H1 (cell line): Measurements from ENCODE around the gene LARGE2. TPM values are rescaled to one million over a fixed set of nuclear protein-coding genes. Genes with fewer than 3 reads are reported as not detected.

ENCODE experiments used
- CTCF ChIA-PET: fragments of 300-600 bp; sonication (Branson Sonifier 250); formaldehyde crosslinking; loops from one replicate; lab custom pipeline; 2021; ENCODE audit not compliant: partially characterized antibody; lab: Charles Lee
- POLR2A ChIA-PET: fragments of 300-600 bp; sonication (Branson Sonifier 250); formaldehyde crosslinking; loops from one replicate; lab custom pipeline; 2021; ENCODE audit warnings: inconsistent platforms; ENCODE audit not compliant: partially characterized antibody; lab: Charles Lee
- DNase-seq, 2 experiments: peaks; one replicate each; pipeline versions ENCODE4 v3.0.0 to v3.0.0-alpha.2; 2010 to 2022; ENCODE audit warnings: low spot score in 2 of 2, low read depth in 1 of 2, mixed read lengths in 1 of 2
- FAIRE-seq: peaks from 2 replicates; lab custom pipeline; 2011; peaks lifted over from hg19 to GRCh38; lab: Jason Lieb, UNC
- H2AFZ ChIP-seq: 2 replicates; pipeline ENCODE4 v1.8.1; 2012; ENCODE audit warnings: low read length, inconsistent platforms
- H2AK5ac ChIP-seq: 2 replicates; pipeline ENCODE4 v1.6.1; 2013; ENCODE audit warnings: low read depth, low read length
- H2BK120ac ChIP-seq: replicated peaks from 2 replicates; pipeline ENCODE3; 2013; ENCODE audit warnings: low read depth, low read length, inconsistent platforms
- H2BK12ac ChIP-seq: 2 replicates; pipeline ENCODE4 v1.6.1; 2013; ENCODE audit warnings: low read depth, low read length
- H2BK15ac ChIP-seq: 2 replicates; pipeline ENCODE4 v1.6.1; 2013; ENCODE audit warnings: low read length
- H2BK20ac ChIP-seq: 2 replicates; pipeline ENCODE4 v1.6.1; 2013; ENCODE audit warnings: low read length
- H2BK5ac ChIP-seq: 2 replicates; pipeline ENCODE4 v1.6.1; 2013; ENCODE audit warnings: low read depth, low read length
- H3K14ac ChIP-seq: 2 replicates; pipeline ENCODE4 v1.6.1; 2013; ENCODE audit warnings: inconsistent platforms; ENCODE audit not compliant: insufficient read length
- H3K18ac ChIP-seq: 2 replicates; pipeline ENCODE4 v1.6.1; 2013; ENCODE audit warnings: low read length; ENCODE audit errors: extremely low read depth
- H3K23ac ChIP-seq: 2 replicates; pipeline ENCODE4 v1.6.1; 2013; ENCODE audit warnings: inconsistent platforms; ENCODE audit not compliant: insufficient read length
- H3K23me2 ChIP-seq: 2 replicates; pipeline ENCODE4 v1.6.1; 2013; ENCODE audit warnings: low read depth, low read length
- H3K27ac ChIP-seq: 2 replicates; pipeline ENCODE4 v1.6.1; 2011; ENCODE audit warnings: low read depth, low read length, inconsistent platforms
- H3K27me3 ChIP-seq, 4 experiments: replicated peaks in 1 of 4; 1 replicate in 1 of 4; 2 replicates in 3 of 4; pipeline versions ENCODE4 v1.6.1 to v1.8.1; 2011 to 2013; ENCODE audit warnings: low read length in 3 of 4, mild to moderate bottlenecking in 3 of 4, inconsistent platforms in 2 of 4, mixed read lengths in 2 of 4, moderate library complexity in 1 of 4; ENCODE audit not compliant: control insufficient read depth in 3 of 4, insufficient read depth in 3 of 4; ENCODE audit errors: extremely low read depth in 1 of 4
- H3K36me3 ChIP-seq, 4 experiments: 2 replicates each; pipeline versions ENCODE4 v1.6.1 to v1.8.1; 2011 to 2013; ENCODE audit warnings: mild to moderate bottlenecking in 4 of 4, low read length in 3 of 4, moderate library complexity in 2 of 4, control low read depth in 1 of 4, inconsistent platforms in 1 of 4; ENCODE audit not compliant: insufficient read depth in 4 of 4, control insufficient read depth in 2 of 4
- H3K4ac ChIP-seq: replicated peaks from 2 replicates; pipeline ENCODE3; 2013; ENCODE audit warnings: low read length, low read depth, mixed read lengths, inconsistent platforms; ENCODE audit not compliant: insufficient read length
- H3K4me1 ChIP-seq, 4 experiments: replicated peaks in 1 of 4; 1 replicate in 1 of 4; 2 replicates in 3 of 4; pipeline versions ENCODE4 v1.6.1 to v1.8.1; 2011 to 2013; ENCODE audit warnings: low read length in 3 of 4, inconsistent platforms in 2 of 4, mixed read lengths in 1 of 4; ENCODE audit not compliant: insufficient read depth in 4 of 4, control insufficient read depth in 3 of 4
- H3K4me2 ChIP-seq, 2 experiments: 2 replicates each; pipeline versions ENCODE4 v1.6.1 to v1.8.1; 2011 to 2013; ENCODE audit warnings: low read depth in 2 of 2, low read length in 2 of 2, control low read depth in 1 of 2, inconsistent platforms in 1 of 2, mild to moderate bottlenecking in 1 of 2; ENCODE audit not compliant: insufficient read depth in 1 of 2
- H3K4me3 ChIP-seq, 4 experiments: fragments of 200-600, 300-600 bp in 1 of 4; sonication (generic), shearing (Covaris generic), sonication (Bioruptor Twin) in 1 of 4; 2 replicates each; pipeline versions ENCODE4 v1.5.1 to v1.8.1; 2011 to 2016; ENCODE audit warnings: low read length in 4 of 4, low read depth in 3 of 4, control low read depth in 2 of 4, inconsistent platforms in 2 of 4, mild to moderate bottlenecking in 2 of 4, mixed read lengths in 1 of 4, moderate library complexity in 1 of 4; ENCODE audit not compliant: insufficient read depth in 2 of 4; ENCODE audit errors: extremely low read depth in 1 of 4
- H3K56ac ChIP-seq: replicated peaks from 2 replicates; pipeline ENCODE3; 2013; ENCODE audit warnings: low read depth, mild to moderate bottlenecking, mixed read lengths, low read length, inconsistent platforms; ENCODE audit not compliant: insufficient read length
- H3K79me1 ChIP-seq: 2 replicates; pipeline ENCODE4 v1.6.1; 2013; ENCODE audit warnings: low read depth, low read length, control low read depth
- H3K79me2 ChIP-seq, 2 experiments: 2 replicates each; pipeline versions ENCODE4 v1.6.1 to v1.8.1; 2012 to 2013; ENCODE audit warnings: low read length in 2 of 2, mild to moderate bottlenecking in 2 of 2, inconsistent platforms in 1 of 2; ENCODE audit not compliant: insufficient read depth in 2 of 2, control insufficient read depth in 1 of 2
- H3K9ac ChIP-seq, 4 experiments: replicated peaks in 1 of 4; 1 replicate in 1 of 4; 2 replicates in 3 of 4; pipeline versions ENCODE4 v1.6.1 to v1.8.1; 2011 to 2013; ENCODE audit warnings: low read depth in 3 of 4, low read length in 3 of 4, control low read depth in 2 of 4, mild to moderate bottlenecking in 2 of 4, moderate library complexity in 2 of 4, inconsistent platforms in 1 of 4; ENCODE audit errors: extremely low read depth in 1 of 4
- H3K9me3 ChIP-seq, 2 experiments: 2 replicates each; pipeline versions ENCODE4 v1.6.1 to v1.8.1; 2012 to 2013; ENCODE audit warnings: mild to moderate bottlenecking in 2 of 2, moderate library complexity in 2 of 2, control low read depth in 1 of 2, inconsistent platforms in 1 of 2, low read depth in 1 of 2, low read length in 1 of 2, mixed read lengths in 1 of 2; ENCODE audit not compliant: insufficient read depth in 2 of 2
- H4K20me1 ChIP-seq, 2 experiments: replicated peaks in 1 of 2; 2 replicates each; pipeline versions ENCODE3 to v1.8.1; 2011 to 2013; ENCODE audit warnings: inconsistent platforms in 2 of 2, low read length in 2 of 2, mild to moderate bottlenecking in 1 of 2; ENCODE audit not compliant: insufficient read depth in 2 of 2, control insufficient read depth in 1 of 2
- H4K5ac ChIP-seq: 2 replicates; pipeline ENCODE4 v1.6.1; 2013; ENCODE audit warnings: low read length, low read depth, mixed read lengths, inconsistent platforms; ENCODE audit not compliant: insufficient read length
- H4K8ac ChIP-seq: 2 replicates; pipeline ENCODE4 v1.8.0; 2013; ENCODE audit warnings: mild to moderate bottlenecking, moderate library complexity, low read length, inconsistent platforms; ENCODE audit not compliant: insufficient read depth; ENCODE audit errors: extremely low read depth
- H4K91ac ChIP-seq: replicated peaks from 2 replicates; pipeline ENCODE3; 2013; ENCODE audit warnings: low read length, mixed read lengths, inconsistent platforms; ENCODE audit not compliant: insufficient read length
- CBX5 ChIP-seq: fragments of 300-800, 300-1000 bp; sonication (generic); IDR thresholded peaks from 2 replicates; pipeline ENCODE4 v1.7.1; 2016; ENCODE audit warnings: antibody characterized with exemption, low read length, low read depth
- CREB1 ChIP-seq: IDR thresholded peaks from 2 replicates; pipeline ENCODE4 v1.6.1; 2012; ENCODE audit warnings: inconsistent platforms
- CTCF ChIP-seq, 3 experiments: IDR thresholded peaks; 1 replicate in 2 of 3; 2 replicates in 1 of 3; pipeline versions ENCODE4 v1.5.1 to v1.6.1; 2011; ENCODE audit warnings: low read length in 3 of 3, mild to moderate bottlenecking in 3 of 3, inconsistent platforms in 2 of 3, low read depth in 1 of 3, moderate library complexity in 1 of 3; ENCODE audit not compliant: insufficient read depth in 1 of 3; ENCODE audit errors: control extremely low read depth in 1 of 3
- EGR1 ChIP-seq: IDR thresholded peaks from 2 replicates; pipeline ENCODE4 v1.6.1; 2011; ENCODE audit warnings: low read depth, low read length, borderline replicate concordance
- GTF2F1 ChIP-seq: IDR thresholded peaks from 2 replicates; pipeline ENCODE4 v1.6.1; 2012; ENCODE audit warnings: low read depth, low read length, improper control_type of control experiment, borderline replicate concordance
- RBBP5 ChIP-seq: IDR thresholded peaks from 2 replicates; pipeline ENCODE4 v1.7.1; 2012; ENCODE audit warnings: low read depth, mild to moderate bottlenecking, inconsistent platforms, low read length, moderate library complexity, borderline replicate concordance
- RXRA ChIP-seq: IDR thresholded peaks from 2 replicates; pipeline ENCODE4 v1.6.1; 2011; ENCODE audit warnings: low read depth, mild to moderate bottlenecking, low read length, moderate library complexity; ENCODE audit not compliant: insufficient read depth
- SIRT6 ChIP-seq: IDR thresholded peaks from one replicate; pipeline ENCODE4 v1.7.1; 2012; ENCODE audit warnings: low read length, inconsistent platforms
- TCF12 ChIP-seq: IDR thresholded peaks from 2 replicates; pipeline ENCODE4 v1.6.1; 2011; ENCODE audit warnings: low read depth, mild to moderate bottlenecking, low read length
- ZNF274 ChIP-seq: IDR thresholded peaks from 2 replicates; pipeline ENCODE4 v1.7.0; 2012; ENCODE audit warnings: low read length, borderline replicate concordance; ENCODE audit errors: extremely low read depth
- WGBS, 2 experiments: shearing (Covaris generic) in 1 of 2; methylation state at CpG; one replicate each; pipeline versions ENCODE4 v1.1.6 to v1.1.7; 2013 to 2015; ENCODE audit warnings: low lambda C conversion rate in 2 of 2, mixed read lengths in 2 of 2, inconsistent platforms in 1 of 2, low coverage in 1 of 2, missing lambda C conversion rate in 1 of 2; ENCODE audit not compliant: insufficient replicate concordance in 2 of 2, insufficient coverage in 1 of 2, insufficient read length in 1 of 2; ENCODE audit errors: extremely low coverage in 1 of 2, missing lambda C conversion rate in 1 of 2; 5-methylcytosine and 5-hydroxymethylcytosine counted together
- polyA plus RNA-seq, 7 experiments: library from polyadenylated mRNA; depleted of rRNA in 3 of 7; stranded (reverse) in 5 of 7; unstranded in 2 of 7; fragments of >200 nt in 5 of 7; fragments of 200-250 nt in 2 of 7; gene quantifications; 1 replicate in 5 of 7; 2 replicates in 1 of 7; 4 replicates in 1 of 7; pipeline versions ENCODE4 v1.2.1 to v1.2.3, GENCODE V29; 2011 to 2013; ENCODE audit warnings: missing spikeins in 2 of 7, mixed read lengths in 2 of 7
- total RNA-seq: library from RNA; stranded (reverse); fragmentation: NEBNext Ultra II Directional; extraction: Animal tissue kit (Norgen Biotek cat#: 25700); gene quantifications from 2 replicates; pipeline ENCODE4 v1.2.1, GENCODE V29; 2021

LARGE2 gene
- total and polyA plus RNA-seq, 2 of the 8 experiments (the other 6 are each of a cell fraction or from before 2014, with no cell fraction given), result 111 to 137 TPM

- CTCF ChIA-PET, result interaction anchor here (0.6 to 8.7 kb wide), 51 partner anchors 9 to 594 kb away, joined by 3 to 107 read pairs (median 6); partner anchors contain the start of gene PEX16
- Histone ChIP-seq H2BK120ac (no peak overlapping the region), H4K8ac (0 out of 2 replicates have a peak overlapping the region, but pooled peaks have one; percentile 22), H3K27ac (no peak overlapping the region), H2AK5ac (no peak overlapping the region), H3K9me3 (no peaks in the 10 kb centered on the region), H3K27me3 (no peaks in the 10 kb centered on the region), H3K56ac (no peak overlapping the region), H4K91ac (no peak overlapping the region), H3K14ac (no peak overlapping the region), H3K9ac (no peak overlapping the region), H2BK15ac (no peak overlapping the region), H4K5ac (no peak overlapping the region), H4K20me1 (no peaks in the 10 kb centered on the region), H3K4me3 (no peak overlapping the region), H3K4me1 (peaks cover 0 to 3% (median 0%) of the 10 kb centered on the region in 4 experiments; a peak in 2 of 7 replicates), H3K36me3 (peaks cover 2 to 30% (median 14%) of the 10 kb centered on the region in 4 experiments; a peak in 6 of 8 replicates), H3K79me2 (no peaks in the 10 kb centered on the region), H3K4me2 (no peak overlapping the region), H2BK5ac (no peak overlapping the region), H3K23ac (no peak overlapping the region), H2BK20ac (no peak overlapping the region), H3K4ac (no peak overlapping the region), H3K79me1 (no peaks in the 10 kb centered on the region), H2BK12ac (no peak overlapping the region), H3K23me2 (no peaks in the 10 kb centered on the region), H2AFZ (no peak overlapping the region), H3K18ac (no peak overlapping the region)
- DNase-seq, result peak; percentile 44 to 70
- POLR2A ChIA-PET, result interaction anchor here (0.9 to 2.6 kb wide), 10 partner anchors 9 to 43 kb away, joined by 3 to 12 read pairs (median 4); partner anchors contain the start of gene LARGE2
- peak; percentile 98 for FAIRE-seq
- WGBS, 2 experiments, result 59% methylated on average over 9 of the region's 9 CpGs; no CpG with 5 or more reads in 1 of the 2 experiments
- TF ChIP-seq GTF2F1, result no peak
- peak; percentile 78 to 93 (median 86) for TF ChIP-seq CTCF (IDR thresholded peaks at IDR 0.05; ENCODE audit: control extremely low read depth in 1 of 3, insufficient read depth in 1 of 3, low read depth in 1 of 3, low read length in 3 of 3)
- no peak for TF ChIP-seq EGR1
- no peak for TF ChIP-seq TCF12
- no peak for TF ChIP-seq RXRA
- no peak for TF ChIP-seq RBBP5
- no peak for TF ChIP-seq CBX5
- no peak for TF ChIP-seq SIRT6
- TF ChIP-seq ZNF274, result no peak
- TF ChIP-seq CREB1, result peak; percentile 64; the same call in 1 of the 2 replicates
Observed at GRCh38 chr11:45964911-45965389, 42.5 kb downstream of the LARGE2 start.
